GM19238 (cell line): ENCODE measurements around the gene MIPEP.
A peak's percentile ranks its signal among the peaks of the same experiment; 100 is the strongest.
"Not testable (repeated sequence)": the region's sequence is repeated elsewhere in the genome, so short reads cannot be mapped to it uniquely, and the experiment has no call there.

Experiments
- DNase-seq: peaks from one replicate; pipeline ENCODE4 v3.0.0; 2011; ENCODE audit warnings: low spot score; ENCODE audit not compliant: insufficient read length

The MIPEP gene

GRCh38 chr13:23888658-23889614, at the start of gene MIPEP:
TSS of gene MIPEP (minus strand) at chr13:23889400. CDS start at chr13:23889320, 80 bp downstream.
- DNase-seq = peak; percentile 92

GRCh38 chr13:23934520-23934919, 45.3 kb upstream of the MIPEP start:
- no peak for DNase-seq

DNA sequence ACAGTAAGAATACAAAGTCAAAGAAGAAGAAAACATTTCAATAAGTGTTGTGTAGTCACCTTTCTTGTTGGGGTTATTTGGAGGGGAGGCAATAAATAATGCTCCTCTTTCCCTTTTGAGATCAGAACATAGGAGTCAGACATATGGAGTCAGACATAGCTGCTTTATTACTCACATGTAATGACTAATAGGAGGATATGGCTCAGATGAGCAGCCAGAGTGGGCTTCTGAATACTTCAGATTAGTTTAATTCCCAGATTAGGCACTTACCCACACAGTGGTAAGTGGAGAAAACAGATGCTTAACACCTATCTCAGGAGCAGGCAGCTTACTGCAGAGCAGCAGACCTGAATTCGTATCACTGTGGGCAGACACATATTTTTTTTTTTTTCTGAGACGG, 39.8 kb upstream of the MIPEP start:
- DNase-seq = no peak

DNA sequence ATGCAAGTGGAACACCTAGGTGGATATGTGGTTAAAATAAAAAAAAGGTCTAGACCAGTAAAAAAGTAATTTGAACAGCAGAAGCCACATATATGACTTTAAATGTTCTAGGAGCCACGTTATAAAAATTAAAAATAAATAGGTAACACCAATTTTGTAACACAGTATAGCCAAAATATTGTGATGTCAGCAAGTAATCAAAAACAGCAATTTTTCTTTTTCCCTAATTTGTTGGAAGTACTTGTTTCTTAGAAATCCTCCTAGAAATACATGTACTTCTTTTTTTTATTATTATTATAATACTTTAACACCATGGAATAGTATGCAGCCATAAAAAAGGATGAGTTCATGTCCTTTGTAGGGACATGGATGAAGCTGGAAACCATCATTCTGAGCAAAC, 33.8 kb upstream of the MIPEP start:
- DNase-seq = no peak

DNA sequence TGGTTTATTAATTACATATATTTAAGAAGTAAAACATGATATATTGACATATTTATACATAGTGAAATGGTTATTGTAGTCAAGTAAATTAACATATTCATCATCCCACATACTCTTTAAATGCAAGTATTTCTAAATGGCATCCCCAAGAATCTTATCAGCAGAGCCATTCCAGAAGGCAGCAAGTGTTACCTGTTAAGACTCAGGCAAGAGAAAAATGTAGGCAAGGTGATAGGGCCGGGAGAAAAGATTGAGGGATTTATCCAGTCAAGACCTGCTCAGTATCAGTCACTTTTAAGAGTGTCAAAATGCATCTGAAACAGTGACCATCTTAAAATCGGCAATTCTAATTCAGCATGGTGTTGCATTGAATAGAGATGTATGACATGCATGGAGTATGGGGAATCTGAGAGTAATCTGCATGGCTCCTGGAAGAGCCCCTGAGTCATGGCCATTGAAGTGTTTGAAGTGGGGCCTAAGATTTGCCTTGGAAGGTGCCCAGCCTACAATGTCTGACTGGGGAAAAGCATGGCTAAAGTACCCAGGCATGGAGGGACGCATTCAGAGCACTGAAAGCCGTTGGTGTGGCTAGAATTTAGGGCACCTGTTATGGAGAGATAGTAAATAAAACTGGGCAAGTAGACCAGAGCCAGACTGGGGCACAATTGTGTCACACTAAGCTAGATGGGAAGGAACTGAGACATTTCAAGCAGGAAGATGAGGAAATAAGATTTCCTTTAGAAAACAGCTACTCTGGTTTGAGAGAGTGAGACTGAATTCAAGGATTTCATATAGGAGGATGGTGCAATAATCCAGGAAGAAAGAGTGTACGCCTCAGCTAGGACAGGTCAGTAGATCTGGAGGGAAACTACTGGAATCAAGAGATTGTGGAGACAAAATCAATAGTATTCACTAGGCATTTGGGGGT, 33.1 kb upstream of the MIPEP start:
- no peak for DNase-seq

- DNase-seq = no peak
These were observed 32.3 kb upstream of the MIPEP start for GRCh38 chr13:23921451-23921888.

GRCh38 chr13:23919006-23919405, 29.8 kb upstream of the MIPEP start:
- DNase-seq = no peak

DNA sequence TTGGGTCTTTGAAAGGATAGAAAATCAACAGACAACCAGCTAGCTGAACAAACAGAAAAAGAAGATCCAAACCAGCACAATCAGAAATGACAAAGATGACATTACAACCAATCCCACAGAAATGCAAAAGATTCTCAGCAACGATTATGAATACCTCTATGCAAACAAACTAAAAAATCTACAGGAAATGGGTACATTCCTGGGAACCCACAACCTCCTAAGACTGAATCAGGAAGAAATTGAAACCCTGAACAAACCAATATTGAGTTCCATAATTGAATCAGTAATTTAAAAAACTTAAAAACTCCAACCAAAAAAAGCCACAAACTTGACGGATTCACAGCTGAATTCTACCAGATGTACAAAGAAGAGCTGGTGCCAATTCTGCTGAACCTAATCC, 29.0 kb upstream of the MIPEP start:
- DNase-seq = no peak

DNA sequence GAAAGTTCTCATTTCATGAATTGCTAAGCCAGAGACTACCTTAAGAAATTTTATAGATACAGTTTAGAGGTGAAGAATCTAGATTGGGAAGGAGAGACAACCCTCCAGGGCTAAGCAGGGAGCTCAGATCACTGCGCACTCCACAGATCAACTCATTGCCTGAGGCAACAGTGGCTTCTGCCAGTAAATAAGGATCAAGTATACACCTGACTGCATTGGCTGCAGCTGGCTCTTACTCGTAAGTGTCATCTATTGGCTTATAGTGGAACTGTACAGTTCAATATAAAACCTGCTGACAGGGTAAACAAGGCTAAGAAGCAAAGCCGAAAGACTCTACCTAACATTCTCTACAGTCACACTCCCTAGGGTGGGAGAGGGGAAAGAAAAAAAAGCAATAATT, 26.1 kb upstream of the MIPEP start:
- DNase-seq = no peak

DNA sequence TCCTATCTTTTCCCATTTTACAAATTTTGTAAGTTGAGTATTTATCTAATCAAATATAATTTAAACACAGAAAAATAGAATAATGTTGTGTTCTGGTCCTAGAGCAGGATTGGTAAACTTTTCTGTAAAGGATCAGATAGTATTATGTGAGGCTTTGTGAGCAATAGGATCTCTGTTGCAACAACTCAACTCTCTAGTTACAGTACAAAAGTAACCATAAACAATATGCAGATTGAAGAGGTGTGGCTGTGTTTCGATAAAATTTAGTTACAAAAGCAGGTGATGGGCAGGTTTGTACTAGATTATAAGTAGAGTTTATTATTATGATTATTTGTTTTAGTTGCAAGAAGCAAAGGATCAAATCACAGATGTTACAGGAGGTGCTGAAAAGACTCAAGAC, 23.3 kb upstream of the MIPEP start:
- DNase-seq = no peak

DNA sequence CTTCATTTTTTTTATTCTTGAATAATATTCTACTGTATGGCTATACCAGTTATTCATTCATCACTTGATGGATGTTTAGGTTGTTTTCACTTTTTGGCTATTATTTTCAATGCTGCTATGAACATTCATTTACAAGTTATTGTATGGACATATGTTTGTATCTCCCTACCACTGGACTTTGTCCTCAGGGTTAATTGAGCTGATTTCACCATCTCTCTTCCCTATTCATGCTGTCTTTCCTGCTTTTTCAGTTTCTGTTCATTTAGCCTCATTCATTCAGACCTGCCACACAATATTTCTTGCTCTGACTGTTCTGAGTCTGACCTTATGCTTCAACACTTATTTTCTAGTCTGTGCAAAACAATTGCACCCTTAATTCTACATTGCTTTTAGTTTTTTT, 20.4 kb upstream of the MIPEP start:
- no peak for DNase-seq

- DNase-seq = no peak
These were observed 16.6 kb upstream of the MIPEP start for GRCh38 chr13:23905766-23906165.

DNA sequence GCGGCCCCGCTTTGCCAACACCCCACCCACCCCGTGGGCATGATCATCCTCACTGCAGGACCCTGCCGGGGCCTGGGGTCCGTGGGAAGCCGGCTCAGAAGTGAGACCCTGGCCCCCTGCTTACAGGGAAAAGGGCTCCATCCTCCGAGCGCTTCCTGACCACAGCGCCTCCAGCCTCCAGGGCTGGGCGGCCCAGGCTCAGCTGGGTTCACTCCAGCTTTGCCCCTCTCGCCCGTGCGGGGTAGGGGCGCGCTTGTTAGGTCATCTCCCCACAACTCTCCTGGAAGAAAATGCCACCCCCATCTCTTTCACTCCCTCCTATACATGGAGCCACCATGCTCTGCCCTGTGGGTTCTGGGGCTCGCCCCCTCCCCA, 14.7 kb upstream of the MIPEP start:
- no peak for DNase-seq

DNA sequence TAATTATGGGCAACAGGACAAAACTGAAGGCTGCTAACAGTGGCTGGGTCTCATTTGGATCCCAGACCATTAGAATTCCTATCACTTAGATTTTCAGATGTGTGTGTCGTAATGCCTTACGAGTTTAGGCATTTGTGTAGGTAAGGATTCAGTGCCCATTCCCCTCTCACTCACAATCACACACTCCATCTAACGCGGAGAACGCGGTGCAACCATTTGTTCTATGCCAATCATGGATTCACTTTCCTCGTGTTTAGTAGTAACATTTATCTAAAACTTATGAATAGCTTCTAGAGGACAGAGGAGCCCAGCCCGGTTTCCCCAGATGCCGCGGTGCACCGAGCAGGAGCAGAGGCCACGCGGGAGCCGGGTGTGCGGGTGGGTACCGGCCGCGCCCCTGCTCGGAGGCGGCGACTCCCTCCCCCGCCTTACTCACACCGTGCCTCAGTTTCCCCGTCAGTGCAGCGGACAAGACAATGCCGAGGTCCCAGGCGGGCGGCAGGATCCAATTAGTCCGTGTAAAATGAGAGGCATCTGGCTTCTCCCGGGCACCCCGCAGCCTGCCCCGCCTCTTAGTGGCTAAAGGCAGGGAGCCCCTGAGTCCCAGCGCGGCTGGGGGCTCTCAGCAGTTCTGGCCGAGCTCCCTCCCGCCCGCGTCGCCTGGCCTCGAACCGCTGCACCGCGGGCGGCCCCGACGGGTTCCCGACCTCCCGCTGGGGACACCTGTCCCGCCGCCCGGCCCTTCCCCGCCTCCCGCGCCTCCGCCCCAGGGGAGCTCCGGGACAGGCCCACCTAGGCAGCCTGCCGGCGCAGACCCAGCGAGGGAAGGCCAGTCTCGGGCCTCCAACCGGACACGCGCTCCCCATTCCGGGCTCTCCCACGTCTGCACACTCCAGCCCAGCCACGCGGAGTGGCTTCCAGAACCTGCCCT, 14.0 kb upstream of the MIPEP start:
- DNase-seq = no peak

- no peak for DNase-seq
These were observed 12.2 kb upstream of the MIPEP start for GRCh38 chr13:23901365-23901764.

DNA sequence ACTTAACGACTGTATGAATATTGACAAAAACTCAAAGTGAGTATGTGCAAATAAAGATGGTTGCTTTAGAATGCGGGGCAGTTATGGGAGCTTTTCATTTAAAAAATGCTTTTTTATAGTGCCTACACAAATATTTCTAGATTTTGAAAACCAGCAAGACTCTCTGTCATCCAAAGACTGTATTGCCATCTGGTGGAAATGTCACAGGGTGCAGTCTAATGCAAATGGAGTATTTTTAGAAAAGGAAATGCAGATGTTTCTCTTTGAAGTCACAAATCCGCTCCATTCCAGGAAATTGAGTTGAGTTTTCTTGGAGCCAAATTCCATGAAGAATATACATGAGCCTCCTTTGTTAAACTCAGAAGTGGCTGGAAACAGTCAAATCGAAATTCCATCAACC, 10.4 kb upstream of the MIPEP start:
- no peak for DNase-seq

DNA sequence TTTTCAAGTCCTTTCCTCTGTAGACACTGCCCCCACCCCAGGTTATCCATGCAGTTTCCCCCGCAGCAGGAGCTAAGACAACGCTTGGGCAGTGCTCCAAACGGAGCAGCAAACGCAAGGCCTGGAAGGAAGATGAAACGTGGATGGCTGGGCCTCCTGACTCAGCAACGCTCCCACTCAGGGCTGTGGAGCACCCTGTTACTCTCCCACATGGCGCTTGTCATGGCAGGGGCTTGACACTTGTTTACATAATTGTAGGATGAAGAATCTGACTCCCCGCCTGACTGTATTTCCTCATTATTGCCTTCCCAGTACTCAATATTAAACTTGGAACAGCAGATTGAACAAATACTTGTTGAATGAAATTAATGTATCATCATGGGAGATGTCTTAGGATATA, 8.9 kb upstream of the MIPEP start:
- no peak for DNase-seq

GRCh38 chr13:23897452-23897919, 8.3 kb upstream of the MIPEP start, which contains the start of gene C1QTNF9B:
TSS of gene C1QTNF9B (minus strand) at chr13:23897502.
- DNase-seq = not testable (repeated sequence)

DNA sequence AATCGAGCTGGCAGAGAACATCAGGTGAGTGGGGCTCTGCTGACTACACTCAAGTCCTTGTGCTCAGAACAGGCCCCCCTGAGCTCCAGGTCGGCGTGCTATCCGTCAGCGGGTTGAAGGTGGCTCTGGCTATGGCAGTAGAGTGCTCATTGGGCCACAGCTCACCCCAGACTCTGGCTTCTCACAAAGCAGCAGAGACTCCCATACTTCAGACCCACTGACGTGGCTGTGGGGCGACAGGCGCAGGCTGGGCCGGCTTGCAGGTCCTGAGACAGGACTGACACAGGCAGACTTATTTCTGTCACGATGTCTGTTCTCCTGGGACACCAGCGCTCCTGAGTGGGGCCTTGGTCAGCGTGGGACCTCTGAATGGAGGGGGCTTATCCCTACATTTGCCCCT, 5.5 kb upstream of the MIPEP start:
- DNase-seq = not testable (repeated sequence)

DNA sequence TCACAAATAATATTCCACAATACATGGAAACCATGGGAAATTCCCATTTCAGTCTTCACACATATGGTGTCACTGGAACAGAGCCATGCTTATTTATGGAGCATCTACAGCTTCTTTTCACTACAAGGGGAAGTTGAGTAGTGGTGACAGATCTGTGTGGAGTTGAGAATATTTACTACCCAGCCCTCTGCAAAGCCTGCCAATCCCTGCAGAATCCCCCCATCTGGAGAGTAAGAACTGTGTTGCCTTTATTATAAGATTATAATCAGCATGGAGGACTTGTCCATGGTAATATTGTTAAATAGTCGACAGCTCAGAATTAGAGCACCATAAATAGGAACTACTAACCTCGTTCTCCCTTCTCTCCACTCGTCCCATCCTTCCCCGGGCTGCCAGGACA, 4.6 kb upstream of the MIPEP start:
- DNase-seq = not testable (repeated sequence)
